Measurements from ENCODE around the gene ZCCHC13.
"Not testable (repeated sequence)": the region's sequence is repeated elsewhere in the genome, so short reads cannot be mapped to it uniquely, and the experiment has no call there.

ZCCHC13 gene

DNA sequence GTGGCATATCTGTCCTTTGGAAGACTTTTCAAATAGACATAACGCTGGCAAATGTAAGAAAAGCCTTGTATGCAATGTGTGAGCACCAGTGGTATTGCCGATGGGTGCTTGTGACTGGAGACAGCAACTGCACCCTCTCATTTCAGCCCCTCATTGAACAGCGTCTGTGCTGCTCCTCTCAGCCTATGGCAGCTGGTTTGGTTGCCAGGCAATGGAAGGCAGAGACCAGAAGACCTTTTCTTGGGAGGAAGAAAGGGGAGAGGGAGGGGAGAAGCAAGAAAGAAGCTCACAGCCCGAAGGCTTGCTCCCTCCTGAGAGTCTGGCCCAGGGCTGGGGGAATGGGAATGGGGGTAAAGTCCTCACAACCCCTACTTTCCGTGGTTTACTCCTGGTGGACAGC, 20.2 kb downstream of the ZCCHC13 start:
- no peak for FAIRE-seq

DNA sequence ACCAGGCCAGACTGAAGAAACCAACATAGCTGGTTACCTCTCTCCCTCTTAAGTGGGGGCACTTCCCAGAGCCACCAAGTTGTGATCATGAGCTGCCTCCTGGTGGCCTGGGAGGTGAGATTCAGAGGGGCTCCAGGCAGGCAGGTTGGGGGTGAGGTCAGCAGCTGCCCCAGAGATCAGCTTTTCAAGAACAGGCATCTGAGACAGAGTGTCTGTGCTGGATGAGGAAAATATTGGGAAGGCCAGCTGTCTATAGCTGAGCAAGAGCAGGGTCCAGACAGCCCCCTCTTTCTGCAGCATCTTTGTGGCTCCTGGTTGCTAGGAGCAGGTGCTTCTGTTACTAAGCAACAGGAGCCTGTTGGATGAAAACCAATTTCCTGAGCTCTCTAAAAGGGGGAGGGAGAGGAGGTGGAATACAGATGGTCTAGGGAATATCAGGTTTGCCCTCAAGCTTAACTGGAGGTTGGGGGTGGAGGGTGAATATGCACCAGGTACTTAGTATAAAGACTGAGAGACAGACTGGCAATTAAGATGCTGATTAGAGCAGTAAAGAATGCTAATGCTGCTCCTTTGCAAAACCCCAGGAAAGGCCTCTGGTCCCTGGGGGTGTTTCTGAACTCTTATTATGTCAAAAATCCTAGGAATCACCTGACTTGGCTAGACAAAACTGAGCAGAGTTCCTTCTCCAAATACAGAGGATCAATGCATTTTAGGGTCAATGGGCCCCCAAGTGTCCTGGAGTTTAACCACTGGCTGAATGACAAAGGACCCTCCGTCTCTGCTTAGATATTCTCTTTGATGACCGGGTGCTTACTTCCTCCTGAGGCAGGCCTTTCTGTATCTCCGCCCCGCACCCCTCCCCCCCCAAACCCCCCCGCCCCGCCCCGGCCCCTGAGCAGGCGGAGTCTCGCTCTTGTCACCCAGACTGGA, 21.4 kb downstream of the ZCCHC13 start:
- FAIRE-seq, result no peak

DNA sequence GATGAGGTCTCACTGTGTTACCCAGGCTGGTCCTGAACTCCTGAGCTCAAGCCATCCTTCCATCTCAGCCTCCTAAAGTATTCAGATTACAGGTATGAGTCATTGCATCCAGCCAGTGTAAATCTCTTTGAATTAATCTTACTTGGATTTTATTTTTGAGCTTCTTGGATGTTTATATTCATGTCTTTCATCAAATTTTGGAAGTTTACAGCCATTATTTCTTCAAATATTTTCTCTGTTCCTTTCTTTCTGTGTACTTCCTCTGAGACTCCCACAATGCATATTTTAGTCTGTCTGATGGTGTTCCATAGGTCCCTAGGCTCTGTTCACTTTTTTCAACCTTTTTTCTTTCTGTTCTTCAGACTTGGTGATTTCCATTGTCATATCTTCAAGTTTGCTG, 34.9 kb downstream of the ZCCHC13 start:
- FAIRE-seq, result no peak

DNA sequence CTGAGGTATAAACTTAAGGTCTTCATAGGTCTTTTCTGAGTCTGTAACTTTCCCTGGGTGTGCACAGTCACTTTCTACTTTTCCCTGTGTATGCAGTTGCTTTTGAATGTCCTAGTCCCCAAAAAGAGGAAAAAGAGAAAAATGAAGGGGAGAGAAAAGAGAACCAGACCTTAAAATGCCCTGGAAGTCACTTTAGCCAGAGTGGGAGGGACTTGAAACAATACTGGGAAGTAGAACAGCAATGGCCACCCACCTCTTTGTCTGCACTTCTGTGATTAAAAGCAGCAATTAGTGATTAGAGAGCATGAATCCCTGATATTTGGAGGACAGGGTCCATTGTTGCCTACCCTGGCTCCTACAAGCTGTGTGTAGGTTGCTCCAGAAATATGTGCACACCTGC, 36.1 kb downstream of the ZCCHC13 start:
- no peak for FAIRE-seq

DNA sequence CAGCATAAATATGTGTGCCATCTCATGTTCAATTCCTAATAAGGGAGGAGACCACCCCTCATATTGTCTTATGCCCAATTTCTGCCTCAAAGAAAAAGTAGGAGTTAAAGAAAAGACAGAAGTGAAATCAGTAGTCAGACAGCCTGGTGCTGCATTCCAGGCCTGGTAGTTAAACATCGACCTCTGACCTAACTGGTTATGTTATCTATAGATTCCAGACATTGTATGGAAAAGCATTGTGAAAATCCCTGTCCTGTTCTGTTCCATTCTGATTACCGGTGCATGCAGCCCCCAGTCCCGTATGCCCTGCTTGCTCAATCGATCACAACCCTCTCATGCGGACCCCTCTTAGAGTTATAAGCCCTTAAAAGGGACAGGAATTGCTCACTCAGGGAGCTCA, 38.2 kb downstream of the ZCCHC13 start:
- not testable (repeated sequence) for FAIRE-seq

DNA sequence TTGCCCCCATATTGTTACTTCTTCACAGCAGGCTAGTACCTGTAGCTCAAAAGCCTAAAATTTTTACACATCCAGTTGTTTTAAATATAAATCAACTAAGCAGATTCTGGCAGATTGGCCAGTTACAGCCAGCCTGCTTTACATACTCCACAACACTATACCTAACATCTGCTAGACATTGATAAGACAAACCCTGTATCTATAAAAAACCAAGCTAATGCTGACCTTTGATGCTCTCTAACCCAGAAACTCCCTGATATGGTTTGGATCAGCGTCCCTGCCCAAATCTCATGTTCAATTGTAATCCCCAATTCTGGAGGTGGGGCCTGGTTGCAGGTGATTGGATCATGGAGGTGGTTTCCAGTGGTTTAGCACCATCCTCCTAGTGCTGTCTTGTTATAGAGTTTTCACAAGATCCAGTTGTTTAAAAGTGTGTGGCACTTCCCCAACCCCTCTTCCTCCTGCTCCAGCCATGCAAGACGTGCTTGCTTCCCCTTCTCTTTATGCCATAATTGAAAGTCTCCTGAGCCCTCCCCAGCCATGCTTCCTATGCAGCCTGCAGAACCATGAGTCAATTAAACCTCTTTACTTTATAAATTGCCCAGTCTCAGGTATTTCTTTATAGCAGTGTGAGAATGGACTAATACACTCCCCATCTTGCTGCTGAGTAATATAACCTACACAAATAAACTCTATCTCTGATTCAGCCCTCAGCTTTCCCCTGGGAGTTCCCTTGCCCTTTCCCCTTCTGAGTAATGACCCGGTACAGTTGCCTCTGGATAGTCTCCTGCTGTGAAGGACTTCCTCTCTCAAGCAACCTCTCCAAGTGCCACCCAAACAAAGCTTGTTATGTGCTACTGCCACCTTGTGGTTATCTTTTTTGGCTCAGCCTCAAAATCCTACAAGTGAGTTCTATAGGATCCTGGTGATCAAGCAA, 39.6 kb downstream of the ZCCHC13 start:
- FAIRE-seq, result no peak

DNA sequence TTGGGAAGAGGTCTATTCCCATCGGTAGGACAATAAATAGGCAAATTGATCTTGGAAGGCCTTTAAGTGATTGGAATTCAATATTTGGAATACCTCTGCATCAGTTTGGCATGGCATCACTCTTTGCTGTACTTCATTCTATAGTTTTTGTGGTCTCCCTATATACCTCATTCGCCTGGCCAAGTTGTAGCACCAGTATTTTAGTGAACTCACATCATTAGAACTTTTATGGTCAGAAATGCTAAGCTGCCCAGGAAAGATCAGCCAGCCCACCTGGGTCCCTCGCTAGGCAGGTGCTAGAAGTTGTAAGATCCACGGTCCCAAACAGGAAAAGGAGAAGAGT, 40.3 kb downstream of the ZCCHC13 start:
- no peak for FAIRE-seq

DNA sequence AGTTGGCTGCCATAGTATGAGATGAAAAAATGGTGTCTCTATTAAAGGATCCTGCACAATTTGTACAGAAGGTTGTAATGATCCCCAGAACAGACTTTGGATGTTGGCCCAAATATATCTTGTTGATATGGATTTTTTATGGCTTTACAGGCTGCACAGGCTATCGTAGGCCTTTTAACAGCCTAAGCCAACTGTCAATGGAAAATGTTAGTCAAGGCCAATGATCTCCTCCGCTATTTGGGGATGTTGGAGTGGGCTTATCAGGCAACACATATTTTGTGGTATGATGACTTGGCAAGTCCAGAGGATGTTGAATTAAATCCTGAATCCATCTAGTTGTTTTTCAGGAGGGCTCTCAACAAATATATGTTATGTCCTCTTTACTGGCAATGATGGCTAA, 42.1 kb downstream of the ZCCHC13 start:
- no peak for FAIRE-seq

DNA sequence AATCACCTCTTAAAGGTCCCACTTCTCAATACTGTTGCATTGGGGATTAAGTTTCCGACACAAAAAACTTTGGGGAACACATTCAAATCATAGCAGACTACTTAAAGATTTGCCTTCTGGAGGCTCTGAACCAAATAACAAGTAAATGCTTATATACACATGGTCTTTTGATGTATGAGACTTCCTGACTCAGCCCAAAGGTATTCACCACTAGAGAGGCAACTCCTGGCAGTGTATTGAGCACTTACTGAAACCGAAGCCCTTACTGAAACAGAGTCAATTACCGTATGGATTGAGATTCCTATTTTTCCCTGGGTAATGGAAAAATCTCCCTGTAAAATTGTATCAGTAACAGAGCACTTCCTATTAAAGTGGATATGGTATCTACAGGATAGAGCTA, 45.4 kb downstream of the ZCCHC13 start:
- no peak for FAIRE-seq

DNA sequence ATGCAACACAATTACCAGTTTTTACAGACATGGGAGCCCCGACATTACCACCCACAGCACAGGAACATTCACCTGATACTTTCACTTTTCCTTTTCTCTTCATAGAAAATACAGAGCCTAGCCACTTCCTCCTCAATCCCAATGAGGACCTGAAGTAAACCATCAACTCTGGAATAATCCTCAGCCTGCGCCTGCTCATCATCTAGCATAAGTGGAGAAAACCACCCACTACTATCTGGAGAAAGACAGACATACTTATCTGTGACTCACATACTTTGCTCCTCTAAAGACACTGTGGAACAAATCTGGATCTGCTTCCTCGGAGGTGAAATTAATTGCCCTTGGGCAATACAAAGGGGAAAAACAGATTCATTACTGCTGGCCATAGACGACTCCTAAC, 47.8 kb downstream of the ZCCHC13 start:
- no peak for FAIRE-seq

DNA sequence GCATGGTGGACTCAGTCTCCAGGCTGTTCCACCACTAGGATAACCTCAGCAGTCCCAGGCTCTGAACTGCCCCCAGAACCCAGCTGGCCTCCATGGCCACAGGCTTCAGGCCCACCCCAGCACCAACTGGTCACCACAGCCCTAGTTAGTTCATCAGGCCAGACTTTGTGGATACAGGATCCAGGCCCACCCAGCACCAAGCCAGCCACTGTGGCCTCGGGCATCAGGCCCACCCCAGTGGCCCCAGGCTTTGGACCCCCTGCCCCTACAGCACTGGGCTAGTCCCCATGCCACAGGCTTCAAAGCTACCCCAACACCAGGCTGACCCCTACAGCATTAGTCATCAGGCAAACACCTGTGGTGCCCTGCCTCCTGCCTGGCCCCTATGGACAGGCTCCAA, 50.0 kb downstream of the ZCCHC13 start:
- FAIRE-seq, result no peak
